C1 segment of cervical spinal cord (tissue), 14 donors: ENCODE results near the gene ZSWIM6.

ENCODE experiments used
- DNase-seq, 14 donors: peaks; one replicate each; lab custom pipeline; 2025; lab: John Stamatoyannopoulos, UW

Gene ZSWIM6

GRCh38 chr5:61536922-61537321, 204.9 kb downstream of the ZSWIM6 start:
- DNase-seq, result no peak

GRCh38 chr5:61538722-61539501, 206.9 kb downstream of the ZSWIM6 start:
- no peak for DNase-seq

- no peak for DNase-seq
These were observed 217.5 kb downstream of the ZSWIM6 start for GRCh38 chr5:61549530-61549929.

GRCh38 chr5:61551637-61552313, 219.7 kb downstream of the ZSWIM6 start:
- no peak for DNase-seq

- no peak for DNase-seq
These were observed 227.1 kb downstream of the ZSWIM6 start for GRCh38 chr5:61559146-61559545.

- DNase-seq, result no peak
These were observed 227.7 kb downstream of the ZSWIM6 start for GRCh38 chr5:61559722-61560121.

GRCh38 chr5:61563401-61563800, 231.3 kb downstream of the ZSWIM6 start:
- no peak for DNase-seq

GRCh38 chr5:61567337-61567736, 235.3 kb downstream of the ZSWIM6 start:
- DNase-seq, result no peak

- no peak for DNase-seq
These were observed 237.3 kb downstream of the ZSWIM6 start for GRCh38 chr5:61569353-61569752.

GRCh38 chr5:61570767-61571166, 238.7 kb downstream of the ZSWIM6 start:
- DNase-seq, result no peak

- DNase-seq, result no peak
These were observed 240.9 kb downstream of the ZSWIM6 start for GRCh38 chr5:61572959-61573358.

GRCh38 chr5:61575103-61575502, 243.0 kb downstream of the ZSWIM6 start:
- DNase-seq, result no peak

GRCh38 chr5:61575581-61575980, 243.5 kb downstream of the ZSWIM6 start:
- DNase-seq, result no peak

- no peak for DNase-seq
These were observed 244.5 kb downstream of the ZSWIM6 start for GRCh38 chr5:61576556-61576955.

- no peak for DNase-seq
These were observed 246.9 kb downstream of the ZSWIM6 start for GRCh38 chr5:61578858-61579503.

- DNase-seq, result no peak
These were observed 250.3 kb downstream of the ZSWIM6 start for GRCh38 chr5:61582205-61582820.

GRCh38 chr5:61582887-61583286, 250.8 kb downstream of the ZSWIM6 start:
- DNase-seq, result no peak

GRCh38 chr5:61586096-61587084, 254.3 kb downstream of the ZSWIM6 start:
- peak in 2 of 14 donors; percentile 11 to 21 for DNase-seq

- no peak for DNase-seq
These were observed 255.1 kb downstream of the ZSWIM6 start for GRCh38 chr5:61587125-61587524.

- DNase-seq, result no peak
These were observed 256.2 kb downstream of the ZSWIM6 start for GRCh38 chr5:61588216-61588615.

- no peak for DNase-seq
These were observed 257.9 kb downstream of the ZSWIM6 start for GRCh38 chr5:61589946-61590345.
